IPS-18a (cell line): ENCODE measurements around the gene HRC.
A peak's percentile ranks its signal among the peaks of the same experiment; 100 is the strongest.
"Not testable (repeated sequence)": the region's sequence is repeated elsewhere in the genome, so short reads cannot be mapped to it uniquely, and the experiment has no call there.

Experiments used
- H3K27ac ChIP-seq: one replicate; pipeline ENCODE4 v1.5.1; 2013; ENCODE audit warnings: low read length
- H3K27me3 ChIP-seq: one replicate; pipeline ENCODE4 v1.6.1; 2013; ENCODE audit warnings: mild to moderate bottlenecking, low read length; ENCODE audit not compliant: control insufficient read depth, insufficient read depth
- H3K36me3 ChIP-seq: one replicate; pipeline ENCODE4 v1.6.1; 2013; ENCODE audit warnings: low read depth, low read length; ENCODE audit not compliant: control insufficient read depth
- H3K4me1 ChIP-seq: one replicate; pipeline ENCODE4 v1.6.1; 2013; ENCODE audit warnings: low read depth, low read length; ENCODE audit not compliant: control insufficient read depth
- H3K4me3 ChIP-seq: one replicate; pipeline ENCODE4 v1.5.1; 2013; ENCODE audit warnings: low read length
- H3K9ac ChIP-seq: one replicate; pipeline ENCODE4 v1.6.1; 2013; ENCODE audit warnings: mild to moderate bottlenecking, low read length, moderate library complexity
- H3K9me3 ChIP-seq: one replicate; pipeline ENCODE4 v1.6.1; 2013; ENCODE audit warnings: low read depth, low read length; ENCODE audit not compliant: control insufficient read depth

HRC gene

DNA sequence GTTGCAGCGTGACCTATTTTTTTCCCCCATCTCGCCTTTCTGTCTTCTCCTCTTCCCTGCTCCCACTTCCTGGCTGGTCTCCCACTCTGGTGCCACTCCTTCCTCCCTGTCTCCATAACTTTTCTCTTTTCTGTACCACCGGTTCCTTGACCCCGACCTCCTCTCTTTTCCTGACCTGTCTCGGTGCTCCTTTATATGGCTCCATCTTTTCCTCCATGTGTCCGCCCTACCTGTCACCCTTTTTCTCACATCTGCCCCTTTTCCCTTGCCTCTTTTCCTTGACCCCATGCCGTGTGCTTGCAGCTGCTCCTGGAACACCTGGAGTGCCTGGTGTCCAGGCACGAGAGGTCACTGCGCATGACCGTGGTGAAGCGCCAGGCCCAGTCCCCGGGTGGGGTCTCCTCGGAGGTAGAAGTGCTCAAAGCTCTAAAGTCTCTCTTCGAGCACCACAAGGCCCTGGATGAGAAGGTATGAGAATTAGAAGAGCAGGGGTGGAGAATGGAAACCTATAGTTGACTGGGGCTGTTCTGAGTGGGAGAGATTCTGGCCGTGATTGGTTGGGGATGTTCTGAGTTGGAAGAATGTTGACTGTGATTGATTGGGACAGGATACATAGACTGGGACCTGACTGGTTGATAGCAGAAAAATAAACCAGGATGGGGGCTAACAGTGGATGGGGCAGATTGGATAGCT, 26.5 kb downstream of the HRC start:
- Histone ChIP-seq H3K36me3 (no peaks in the 10 kb centered on the region), H3K4me1 (peaks cover 10% of the 10 kb centered on the region), H3K9ac (no peak overlapping the region), H3K27me3 (no peaks in the 10 kb centered on the region), H3K27ac (no peak overlapping the region), H3K9me3 (no peaks in the 10 kb centered on the region), H3K4me3 (peak overlapping the region; percentile 72)

- Histone ChIP-seq H3K4me3 (peak overlapping the region; percentile 72), H3K27ac (no peak overlapping the region), H3K9ac (peak overlapping the region; percentile 32), H3K4me1 (peaks cover 10% of the 10 kb centered on the region), H3K9me3 (no peaks in the 10 kb centered on the region), H3K36me3 (no peaks in the 10 kb centered on the region), H3K27me3 (no peaks in the 10 kb centered on the region)
Observed at GRCh38 chr19:49127674-49128544, 27.3 kb downstream of the HRC start.

DNA sequence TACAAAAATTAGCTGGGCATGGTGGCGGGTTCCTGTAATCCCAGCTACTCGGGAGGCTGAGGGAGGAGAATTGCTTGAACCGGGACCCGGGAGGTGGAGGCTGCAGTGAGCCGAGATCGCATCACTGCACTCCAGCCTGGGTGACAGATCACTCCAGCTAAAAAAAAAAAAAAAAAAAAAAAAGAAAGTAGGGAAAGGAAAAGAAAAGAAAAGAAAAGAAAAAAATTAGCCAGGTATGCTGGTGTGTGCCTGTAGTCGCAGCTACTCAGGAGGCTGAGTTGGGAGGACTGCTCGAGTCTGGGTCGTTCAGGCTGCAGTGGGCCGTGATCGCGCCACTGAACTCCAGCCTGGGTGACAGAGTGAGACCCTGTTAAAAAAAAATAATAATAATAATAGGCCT, 28.0 kb downstream of the HRC start:
- H3K36me3 ChIP-seq, H3K4me3 ChIP-seq, H3K4me1 ChIP-seq, H3K27me3 ChIP-seq, H3K27ac ChIP-seq, H3K9ac ChIP-seq, H3K9me3 ChIP-seq: not testable (repeated sequence)

- no peaks in the 10 kb centered on the region for H3K36me3 ChIP-seq
- H3K27me3 ChIP-seq: no peaks in the 10 kb centered on the region
- peaks cover 7% of the 10 kb centered on the region for H3K4me1 ChIP-seq
- no peaks in the 10 kb centered on the region for H3K9me3 ChIP-seq
- no peak overlapping the region for H3K27ac ChIP-seq
- H3K9ac ChIP-seq: no peak overlapping the region
- H3K4me3 ChIP-seq: no peak overlapping the region
Observed at GRCh38 chr19:49126575-49126974, 28.6 kb downstream of the HRC start.

- Histone ChIP-seq H3K9ac (no peak overlapping the region), H3K27ac (no peak overlapping the region), H3K9me3 (no peaks in the 10 kb centered on the region), H3K36me3 (no peaks in the 10 kb centered on the region), H3K4me3 (peak overlapping the region; percentile 34), H3K4me1 (peaks cover 7% of the 10 kb centered on the region), H3K27me3 (peaks cover 10% of the 10 kb centered on the region)
Observed at GRCh38 chr19:49125025-49125731, 30.0 kb downstream of the HRC start.

- not testable (repeated sequence) for H3K27ac ChIP-seq, H3K4me3 ChIP-seq, H3K36me3 ChIP-seq, H3K9me3 ChIP-seq, H3K9ac ChIP-seq, H3K4me1 ChIP-seq
- H3K27me3 ChIP-seq: peaks cover 17% of the 10 kb centered on the region
Observed at GRCh38 chr19:49123285-49123684, 31.9 kb downstream of the HRC start.

DNA sequence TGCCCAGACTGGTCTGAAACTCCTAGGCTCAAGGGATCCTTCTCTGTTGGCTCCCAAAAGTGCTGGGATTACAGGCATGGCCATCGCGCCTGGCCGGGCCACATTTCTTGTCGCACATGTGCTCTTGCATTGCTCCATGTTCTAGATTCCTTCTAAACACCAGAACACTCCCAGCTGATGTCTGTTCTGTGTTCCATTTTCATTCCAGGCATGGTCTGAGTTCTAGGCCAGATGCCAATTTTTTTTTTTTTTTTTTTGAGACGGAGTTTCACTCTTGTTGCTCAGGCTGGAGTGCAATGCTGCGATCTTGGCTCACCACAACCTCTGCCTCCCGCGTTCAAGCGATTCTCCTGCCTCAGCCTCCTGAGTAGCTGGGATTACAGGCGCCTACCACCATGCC, 33.4 kb downstream of the HRC start:
- not testable (repeated sequence) for H3K4me3 ChIP-seq, H3K36me3 ChIP-seq, H3K4me1 ChIP-seq, H3K9ac ChIP-seq, H3K27ac ChIP-seq, H3K9me3 ChIP-seq
- H3K27me3 ChIP-seq: peaks cover 17% of the 10 kb centered on the region

GRCh38 chr19:49120868-49121267, 34.3 kb downstream of the HRC start:
- Histone ChIP-seq H3K9me3 (no peaks in the 10 kb centered on the region), H3K27me3 (peaks cover 17% of the 10 kb centered on the region), H3K36me3 (no peaks in the 10 kb centered on the region), H3K4me3 (no peak overlapping the region), H3K9ac (no peak overlapping the region), H3K27ac (no peak overlapping the region), H3K4me1 (no peaks in the 10 kb centered on the region)

GRCh38 chr19:49120325-49120683, 34.9 kb downstream of the HRC start:
- Histone ChIP-seq H3K4me1 (no peaks in the 10 kb centered on the region), H3K27ac (no peak overlapping the region), H3K27me3 (peaks cover 21% of the 10 kb centered on the region), H3K9me3 (no peaks in the 10 kb centered on the region), H3K9ac (no peak overlapping the region), H3K4me3 (peak overlapping the region; percentile 51), H3K36me3 (no peaks in the 10 kb centered on the region)

DNA sequence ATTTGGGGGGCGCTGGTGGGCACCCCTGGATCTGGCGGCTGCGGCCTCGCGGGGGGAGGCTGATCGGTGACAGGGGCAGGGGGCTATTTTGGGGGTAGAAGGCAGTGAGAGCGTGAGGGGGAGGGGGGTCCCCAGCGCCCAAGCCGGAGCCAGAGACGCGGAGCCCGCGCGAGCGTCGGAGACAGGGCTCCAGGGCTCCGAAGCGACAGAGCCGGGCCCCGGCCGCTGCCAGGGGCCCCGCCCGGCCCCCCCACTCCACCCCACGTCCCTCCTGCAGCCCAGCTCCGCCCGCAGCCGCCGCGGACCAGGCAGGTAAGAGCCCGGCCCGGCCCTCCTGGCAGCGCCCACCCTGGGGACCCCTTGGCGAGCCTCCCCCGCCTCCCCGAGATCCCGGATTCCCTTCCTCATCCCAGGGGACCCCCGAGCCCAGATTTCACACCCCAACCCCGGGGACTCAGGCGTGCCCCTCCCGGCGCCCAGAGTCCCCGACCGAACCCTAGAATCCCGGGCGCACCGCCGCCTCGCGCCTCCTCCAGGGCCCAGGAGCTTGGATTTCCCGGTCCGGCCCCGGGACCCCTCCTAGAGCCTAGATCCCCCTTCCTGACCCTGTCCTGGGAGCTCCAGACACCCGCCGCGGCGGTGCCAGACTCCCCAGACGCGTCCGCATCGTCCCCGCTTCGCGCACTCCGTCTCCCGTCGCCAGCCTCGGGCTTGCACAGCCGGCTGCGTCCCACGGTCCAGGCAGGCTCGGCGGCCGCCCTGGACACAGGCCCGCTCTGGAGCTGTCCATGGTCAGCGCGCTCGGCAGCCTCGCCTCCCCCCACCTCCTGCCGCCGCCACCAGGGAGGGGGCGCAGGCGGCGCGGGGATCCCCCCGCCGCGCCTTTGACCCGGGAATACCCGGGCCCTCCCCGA, 35.5 kb downstream of the HRC start, which contains the start of gene PPFIA3:
PPFIA3 (plus strand) TSS at position 134 of the 914 bp plus-strand sequence. CDS start 8,330 bp downstream, outside the sequence.
- Histone ChIP-seq H3K27ac (no peak within 1 kb of the TSS), H3K36me3 (no peaks in the 10 kb centered on the region), H3K9ac (peak within 1 kb of the TSS; percentile 80), H3K27me3 (peaks cover 24% of the 10 kb centered on the region), H3K4me3 (peak within 1 kb of the TSS; percentile 81), H3K9me3 (no peaks in the 10 kb centered on the region), H3K4me1 (no peaks in the 10 kb centered on the region)
